ENCODE data around the gene FCGR2B. TPM values are rescaled to one million over a fixed set of nuclear protein-coding genes. Genes with fewer than 3 reads are reported as not detected.

FCGR2B gene
- total RNA-seq, 1 experiment from 2014 or later: not detected

DNA sequence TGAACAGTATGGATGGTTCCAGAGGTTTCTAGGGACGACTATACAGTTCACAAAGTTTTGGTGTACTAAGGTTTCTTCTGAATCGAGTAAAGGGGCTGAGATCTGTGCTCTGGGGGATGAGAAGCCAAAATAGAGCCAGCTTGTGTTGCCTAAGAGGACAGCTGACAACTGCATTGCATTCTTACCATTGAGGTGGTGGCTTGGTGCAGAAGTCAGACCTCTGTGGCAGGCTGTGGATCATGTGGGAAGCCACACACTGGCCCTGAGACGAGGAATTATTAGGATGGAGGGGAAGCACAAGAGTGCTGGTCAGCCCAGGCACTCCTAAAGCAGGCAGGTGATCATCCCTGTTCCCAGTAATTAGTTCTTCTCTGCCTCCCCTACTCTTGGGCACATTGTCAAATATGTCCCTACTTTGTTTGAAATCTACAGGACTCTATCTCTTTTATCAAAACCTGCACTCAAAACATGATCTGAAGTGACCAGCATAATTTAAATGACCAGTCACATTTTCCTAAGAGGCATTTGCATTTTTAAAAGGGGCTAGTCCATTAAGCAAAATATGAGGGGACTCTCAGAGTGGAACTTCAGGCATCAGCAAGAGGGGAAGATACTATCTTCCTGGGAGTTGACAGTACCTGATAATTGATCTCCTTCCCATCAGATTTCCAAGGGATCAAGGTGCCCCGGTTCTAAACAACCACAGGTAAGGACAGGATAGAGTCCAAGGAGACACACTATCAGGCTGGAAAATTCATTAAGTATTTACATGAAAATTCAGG lies 58.2 kb downstream of the FCGR2B start, which contains the start of gene FCRLB:
Gene FCRLB (plus strand): TSS at position 589 of the 782 bp plus-strand sequence. CDS start 1,129 bp downstream, outside the sequence.
- H3K27me3 ChIP-seq (ENCODE audit: insufficient read depth, low read length): peaks cover 12% of the 10 kb centered on the region; the same call in 1 of the 2 replicates
- no peaks in the 10 kb centered on the region; a peak in 1 of 5 replicates for H3K9me3 Mint-ChIP-seq
- H3K9me3 ChIP-seq (ENCODE audit: control insufficient read depth, low read depth, low read length): no peaks in the 10 kb centered on the region
- H3T11ph ChIP-seq (ENCODE audit: low read length): no peak within 1 kb of the TSS
- no peak for TF ChIP-seq CTCF (conservative IDR thresholded peaks at IDR 0.05)
- H3K27ac Mint-ChIP-seq: no peak within 1 kb of the TSS
- H2BK15ac ChIP-seq (ENCODE audit: low read depth, low read length): no peak within 1 kb of the TSS
- H3K4me2 ChIP-seq (ENCODE audit: insufficient read depth, insufficient read length, low read length): no peak within 1 kb of the TSS
- H2AFZ ChIP-seq (ENCODE audit: low read length): no peak within 1 kb of the TSS
- H3K79me1 ChIP-seq (ENCODE audit: insufficient read depth, low read depth, low read length, poor library complexity, severe bottlenecking): no peaks in the 10 kb centered on the region
- no CpG with 5 or more reads among the region's 4 CpGs for WGBS (ENCODE audit: extremely low coverage, insufficient read length, low lambda C conversion rate)
- no peaks in the 10 kb centered on the region for H3K79me2 ChIP-seq (ENCODE audit: insufficient read depth, low read length)
- no peak within 1 kb of the TSS for H3K9ac ChIP-seq (ENCODE audit: extremely low read depth, insufficient read length, low read length)
- H3K56ac ChIP-seq (ENCODE audit: insufficient read length, low read depth, low read length): no peak within 1 kb of the TSS
- H2BK5ac ChIP-seq (ENCODE audit: insufficient read length, low read length): no peak within 1 kb of the TSS
- no peak within 1 kb of the TSS for H3K4ac ChIP-seq (ENCODE audit: low read depth, low read length)
- no peak within 1 kb of the TSS for H4K5ac ChIP-seq (ENCODE audit: insufficient read length, low read depth, low read length)
- no peak within 1 kb of the TSS for H3K27ac ChIP-seq (ENCODE audit: insufficient read length, low read depth, low read length)
- peaks cover 58% of the 10 kb centered on the region for H3K27me3 Mint-ChIP-seq (ENCODE audit: low read depth)
- H3K23me2 ChIP-seq (ENCODE audit: insufficient read length, low read depth, low read length, poor library complexity, severe bottlenecking): peaks cover 6% of the 10 kb centered on the region
- no peak within 1 kb of the TSS for H3K18ac ChIP-seq (ENCODE audit: insufficient read length, low read depth, low read length)
- no peak within 1 kb of the TSS for H2BK12ac ChIP-seq (ENCODE audit: insufficient read length, low read depth, low read length)
- H3K4me1 ChIP-seq (ENCODE audit: insufficient read depth, low read length): no peaks in the 10 kb centered on the region
- no peaks in the 10 kb centered on the region for H4K20me1 ChIP-seq (ENCODE audit: control insufficient read depth, insufficient read depth, insufficient read length)
- H4K8ac ChIP-seq (replicated peaks; ENCODE audit: insufficient read length, low read depth, low read length): no peak within 1 kb of the TSS
- H2BK20ac ChIP-seq (ENCODE audit: low read depth, low read length, poor library complexity, severe bottlenecking): no peak within 1 kb of the TSS
- H2BK120ac ChIP-seq (ENCODE audit: low read depth, low read length, poor library complexity, severe bottlenecking): no peak within 1 kb of the TSS
- no peak within 1 kb of the TSS; a peak in 1 of 5 replicates for H3K4me3 Mint-ChIP-seq
- no peak within 1 kb of the TSS for H4K91ac ChIP-seq (ENCODE audit: insufficient read length, low read depth, low read length)
- no peak within 1 kb of the TSS for H3K14ac ChIP-seq (ENCODE audit: insufficient read depth, low read length)
- peaks cover 5 to 8% of the 10 kb centered on the region in 2 experiments for H3K4me1 Mint-ChIP-seq
- DNase-seq: no peak
- no peak within 1 kb of the TSS for H2AK5ac ChIP-seq (ENCODE audit: insufficient read length, low read length)
- peaks cover 0 to 2% (median 0%) of the 10 kb centered on the region in 3 experiments; a peak in 2 of 7 replicates for H3K36me3 Mint-ChIP-seq (ENCODE audit: insufficient read depth in 1 of 3, low read depth in 3 of 3)
- no peak within 1 kb of the TSS for H3K23ac ChIP-seq (ENCODE audit: insufficient read length, low read depth, low read length)

Data from H9 (cell line).